CD4-positive, alpha-beta T cell (primary cell): Measurements from ENCODE around the gene TREML1. TPM values are rescaled to one million over a fixed set of nuclear protein-coding genes. Genes with fewer than 3 reads are reported as not detected.

Experiments
- ATAC-seq: fragments of 200-7000 bp; cut with Tn5 transposase; one replicate; pipeline ENCODE4 v1.10.0; 2022; ENCODE audit warnings: mild to moderate bottlenecking; ENCODE audit not compliant: poor library complexity
- CTCF ChIA-PET: fragments of 350-600 bp; sonication (Branson Sonifier 250); formaldehyde crosslinking; loops from one replicate; lab custom pipeline; 2021; ENCODE audit warnings: antibody characterized with exemption, inconsistent platforms; lab: Charles Lee
- POLR2A ChIA-PET: fragments of 350-600 bp; sonication (Branson Sonifier 250); formaldehyde crosslinking; loops from one replicate; lab custom pipeline; 2021; ENCODE audit warnings: antibody characterized with exemption, inconsistent platforms; lab: Charles Lee
- DNase-seq, 14 experiments: peaks; one replicate each; pipeline ENCODE4 v3.0.0-alpha.2; 2013 to 2020; ENCODE audit warnings: mixed read lengths in 2 of 14
- H3K27ac ChIP-seq, 2 donors: one replicate each; pipeline versions ENCODE4 v1.5.1 to v1.7.0; 2013; ENCODE audit warnings: low read length in 2 of 2, low read depth in 1 of 2, mild to moderate bottlenecking in 1 of 2
- H3K27me3 ChIP-seq, 2 experiments: 1 replicate in 1 of 2; 2 replicates in 1 of 2; pipeline versions ENCODE4 v1.6.1 to v1.7.0; 2013; ENCODE audit warnings: low read length in 2 of 2, control low read depth in 1 of 2, mild to moderate bottlenecking in 1 of 2, moderate library complexity in 1 of 2; ENCODE audit not compliant: insufficient read depth in 2 of 2, control insufficient read depth in 1 of 2
- H3K36me3 ChIP-seq: one replicate; pipeline ENCODE4 v1.6.1; 2013; ENCODE audit warnings: low read length, control low read depth; ENCODE audit not compliant: insufficient read depth
- H3K4me1 ChIP-seq: one replicate; pipeline ENCODE4 v1.6.1; 2013; ENCODE audit warnings: low read length, control low read depth; ENCODE audit not compliant: insufficient read depth
- H3K4me3 ChIP-seq: one replicate; pipeline ENCODE4 v1.5.1; 2013; ENCODE audit warnings: mild to moderate bottlenecking, low read length, moderate library complexity
- H3K9me3 ChIP-seq, 2 experiments: 1 replicate in 1 of 2; 2 replicates in 1 of 2; pipeline versions ENCODE4 v1.6.1 to v1.7.0; 2013; ENCODE audit warnings: low read length in 2 of 2, mild to moderate bottlenecking in 2 of 2, control low read depth in 1 of 2, moderate library complexity in 1 of 2; ENCODE audit not compliant: control insufficient read depth in 1 of 2, insufficient read depth in 1 of 2
- H3K27ac Mint-ChIP-seq: one replicate; pipeline ENCODE4 v1.8.0; 2020; ENCODE audit warnings: mixed read lengths
- H3K27me3 Mint-ChIP-seq: one replicate; pipeline ENCODE4 v1.8.0; 2021; ENCODE audit warnings: mixed read lengths
- H3K36me3 Mint-ChIP-seq: one replicate; pipeline ENCODE4 v1.8.0; 2021; ENCODE audit warnings: low read depth, mixed read lengths
- H3K4me1 Mint-ChIP-seq: one replicate; pipeline ENCODE4 v1.8.0; 2021; ENCODE audit warnings: low read depth, mixed read lengths
- H3K4me3 Mint-ChIP-seq: one replicate; pipeline ENCODE4 v1.8.0; 2020; ENCODE audit warnings: mild to moderate bottlenecking, mixed read lengths
- H3K9me3 Mint-ChIP-seq: one replicate; pipeline ENCODE4 v1.8.0; 2020; ENCODE audit warnings: mixed read lengths
- intact Hi-C, 2 experiments: fragments of 100-400 bp; cut with DNase I in 1 of 2; cut with micrococcal nuclease in 1 of 2; formaldehyde crosslinking; loops; one replicate each; pipeline versions ENCODE4 v1.15.1 to v1.9.0; 2023 to 2025; cut with DNase I, micrococcal nuclease
- total RNA-seq, 174 experiments: library from RNA in 2 of 174; stranded (reverse) in 2 of 174; gene quantifications; one replicate each; pipeline ENCODE4 v1.2.3 and lab custom pipeline; 2021 to 2026
- TF ChIP-seq, protein P1 (sequence below): fragments of 200-600 bp; IDR thresholded peaks from one replicate; pipeline ENCODE4 v1.8.0; 2022; ENCODE audit warnings: antibody characterized with exemption, mild to moderate bottlenecking

TREML1 gene
- total RNA-seq, 2 experiments from 2014 or later = not detected

DNA sequence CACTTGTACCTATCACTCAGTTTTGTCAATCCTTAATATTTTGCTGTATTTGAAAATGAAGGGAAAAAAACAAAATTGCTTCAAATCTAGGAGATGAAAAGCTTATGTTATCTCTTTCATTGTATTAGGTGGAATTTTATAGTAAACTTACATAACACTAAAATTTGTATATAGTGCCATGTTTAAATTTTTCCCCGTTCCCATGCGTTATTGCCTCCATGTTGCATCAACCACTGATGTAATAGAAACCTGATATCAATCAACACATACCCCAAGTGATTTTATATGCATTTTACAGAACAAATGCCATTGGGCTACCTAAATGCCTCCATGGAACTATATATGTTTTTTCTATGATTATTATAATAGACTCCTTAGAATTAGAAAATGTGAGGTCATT is 23.5 kb upstream of the TREML1 start:
- no peak overlapping the region for H3K4me3 ChIP-seq
- Mint-ChIP-seq H3K27me3 (no peaks in the 10 kb centered on the region), H3K9me3 (no peaks in the 10 kb centered on the region), H3K4me1 (peaks cover 7% of the 10 kb centered on the region), H3K27ac (no peak overlapping the region), H3K36me3 (no peaks in the 10 kb centered on the region), H3K4me3 (no peak overlapping the region)
- H3K4me1 ChIP-seq = peaks cover 12% of the 10 kb centered on the region
- no peak overlapping the region for H3K27ac ChIP-seq
- intact Hi-C loops = no loop called here
- no peaks in the 10 kb centered on the region for H3K36me3 ChIP-seq
- ChIA-PET CTCF (no interaction called here), POLR2A (no interaction called here)
- TF ChIP-seq, protein P1, sequence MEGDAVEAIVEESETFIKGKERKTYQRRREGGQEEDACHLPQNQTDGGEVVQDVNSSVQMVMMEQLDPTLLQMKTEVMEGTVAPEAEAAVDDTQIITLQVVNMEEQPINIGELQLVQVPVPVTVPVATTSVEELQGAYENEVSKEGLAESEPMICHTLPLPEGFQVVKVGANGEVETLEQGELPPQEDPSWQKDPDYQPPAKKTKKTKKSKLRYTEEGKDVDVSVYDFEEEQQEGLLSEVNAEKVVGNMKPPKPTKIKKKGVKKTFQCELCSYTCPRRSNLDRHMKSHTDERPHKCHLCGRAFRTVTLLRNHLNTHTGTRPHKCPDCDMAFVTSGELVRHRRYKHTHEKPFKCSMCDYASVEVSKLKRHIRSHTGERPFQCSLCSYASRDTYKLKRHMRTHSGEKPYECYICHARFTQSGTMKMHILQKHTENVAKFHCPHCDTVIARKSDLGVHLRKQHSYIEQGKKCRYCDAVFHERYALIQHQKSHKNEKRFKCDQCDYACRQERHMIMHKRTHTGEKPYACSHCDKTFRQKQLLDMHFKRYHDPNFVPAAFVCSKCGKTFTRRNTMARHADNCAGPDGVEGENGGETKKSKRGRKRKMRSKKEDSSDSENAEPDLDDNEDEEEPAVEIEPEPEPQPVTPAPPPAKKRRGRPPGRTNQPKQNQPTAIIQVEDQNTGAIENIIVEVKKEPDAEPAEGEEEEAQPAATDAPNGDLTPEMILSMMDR = no peak
- no peaks in the 10 kb centered on the region for H3K27me3 ChIP-seq
- no peaks in the 10 kb centered on the region for H3K9me3 ChIP-seq
- ATAC-seq (no peak), DNase-seq (no peak)

DNA sequence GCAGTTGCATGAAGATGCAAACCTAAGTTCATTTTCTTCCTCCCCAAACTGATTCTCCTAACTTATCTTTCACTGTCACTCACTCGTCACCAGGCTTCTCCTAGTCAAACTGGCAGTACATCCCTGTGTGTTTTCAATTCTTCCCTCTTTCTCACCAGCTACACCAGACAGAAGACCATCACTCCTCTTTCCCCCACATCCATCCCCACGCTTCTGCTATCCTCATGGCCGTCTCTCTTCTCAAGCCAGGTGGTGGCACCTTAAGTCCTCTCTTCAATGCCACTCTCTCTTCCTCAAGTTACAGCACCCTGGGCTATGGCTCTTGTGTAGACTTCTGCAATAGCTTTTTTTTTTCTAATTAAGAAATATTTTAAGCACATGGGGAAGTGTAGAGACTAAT is 23.1 kb upstream of the TREML1 start:
- TF ChIP-seq, protein P1 = no peak
- Histone ChIP-seq H3K27ac (no peak overlapping the region), H3K9me3 (no peaks in the 10 kb centered on the region), H3K4me1 (peaks cover 9% of the 10 kb centered on the region), H3K27me3 (no peaks in the 10 kb centered on the region), H3K4me3 (no peak overlapping the region), H3K36me3 (no peaks in the 10 kb centered on the region)
- no peak overlapping the region for H3K4me3 Mint-ChIP-seq
- CTCF ChIA-PET = no interaction called here
- H3K27me3 Mint-ChIP-seq = no peaks in the 10 kb centered on the region
- peaks cover 6% of the 10 kb centered on the region for H3K4me1 Mint-ChIP-seq
- no peak for DNase-seq
- H3K36me3 Mint-ChIP-seq = no peaks in the 10 kb centered on the region
- no peak for ATAC-seq
- no peaks in the 10 kb centered on the region for H3K9me3 Mint-ChIP-seq
- POLR2A ChIA-PET = no interaction called here
- H3K27ac Mint-ChIP-seq = no peak overlapping the region
- intact Hi-C loops = no loop called here

DNA sequence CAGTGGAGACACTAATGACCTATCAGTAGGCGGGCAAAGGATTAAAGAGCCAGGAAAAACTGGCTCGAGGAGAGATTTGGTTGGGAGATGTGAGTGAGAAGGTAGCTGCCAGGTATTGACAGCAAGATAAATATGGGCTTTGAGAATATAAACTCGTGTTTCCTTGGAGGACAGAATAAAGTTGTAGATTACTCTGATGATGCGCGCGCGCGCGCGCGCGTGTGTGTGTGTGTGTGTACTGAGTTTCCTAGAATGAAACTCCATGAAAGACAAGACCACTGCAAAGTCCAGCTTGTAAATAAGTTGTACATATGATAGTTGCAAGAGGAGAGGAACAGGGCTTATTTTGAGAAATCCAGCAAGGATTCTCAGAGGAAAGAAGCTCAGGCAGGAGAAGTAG is 22.0 kb upstream of the TREML1 start:
- ChIA-PET POLR2A (no interaction called here), CTCF (no interaction called here)
- no peak overlapping the region for H3K4me3 Mint-ChIP-seq
- H3K36me3 Mint-ChIP-seq = no peaks in the 10 kb centered on the region
- Histone ChIP-seq H3K27me3 (no peaks in the 10 kb centered on the region), H3K4me3 (no peak overlapping the region), H3K36me3 (no peaks in the 10 kb centered on the region), H3K27ac (no peak overlapping the region), H3K9me3 (no peaks in the 10 kb centered on the region), H3K4me1 (no peaks in the 10 kb centered on the region)
- H3K27ac Mint-ChIP-seq = no peak overlapping the region
- no peaks in the 10 kb centered on the region for H3K9me3 Mint-ChIP-seq
- intact Hi-C loops = no loop called here
- H3K4me1 Mint-ChIP-seq = no peaks in the 10 kb centered on the region
- DNase-seq = no peak
- no peaks in the 10 kb centered on the region for H3K27me3 Mint-ChIP-seq
- TF ChIP-seq, protein P1 = no peak
- no peak for ATAC-seq
